NCI-H446 treated with DMSO at 0.1 percent for 48 hours (cell line): ENCODE data around the gene SH2D3A.

Experiments
- DNase-seq: peaks from one replicate; lab custom pipeline; 2025; lab: John Stamatoyannopoulos, UW

The SH2D3A gene

GRCh38 chr19:6736917-6737283 is 30.3 kb downstream of the SH2D3A start:
- DNase-seq = no peak

- DNase-seq = no peak
Measured at GRCh38 chr19:6736169-6736916, 30.9 kb downstream of the SH2D3A start.

GRCh38 chr19:6735181-6735911 is 31.9 kb downstream of the SH2D3A start:
- DNase-seq = no peak

GRCh38 chr19:6734096-6734696 is 33.0 kb downstream of the SH2D3A start:
- DNase-seq = no peak

GRCh38 chr19:6733338-6734095 is 33.7 kb downstream of the SH2D3A start:
- DNase-seq = no peak

- no peak for DNase-seq
Measured at GRCh38 chr19:6732803-6733337, 34.4 kb downstream of the SH2D3A start.

- no peak for DNase-seq
Measured at GRCh38 chr19:6731822-6732221, 35.4 kb downstream of the SH2D3A start.

GRCh38 chr19:6730941-6731670 is 36.1 kb downstream of the SH2D3A start:
- no peak for DNase-seq

- DNase-seq = no peak
Measured at GRCh38 chr19:6730153-6730804, 37.0 kb downstream of the SH2D3A start.

GRCh38 chr19:6729573-6730152 is 37.6 kb downstream of the SH2D3A start:
- DNase-seq = no peak

- no peak for DNase-seq
Measured at GRCh38 chr19:6728346-6728745, 38.9 kb downstream of the SH2D3A start.

- no peak for DNase-seq
Measured at GRCh38 chr19:6725513-6726231, 41.6 kb downstream of the SH2D3A start.

GRCh38 chr19:6724631-6725492 is 42.4 kb downstream of the SH2D3A start:
- no peak for DNase-seq

- no peak for DNase-seq
Measured at GRCh38 chr19:6723738-6724137, 43.5 kb downstream of the SH2D3A start.

GRCh38 chr19:6723108-6723618 is 44.1 kb downstream of the SH2D3A start:
- DNase-seq = no peak

GRCh38 chr19:6721773-6722172 is 45.5 kb downstream of the SH2D3A start:
- DNase-seq = no peak

- no peak for DNase-seq
Measured at GRCh38 chr19:6721138-6721474, 46.1 kb downstream of the SH2D3A start.

- DNase-seq = no peak
Measured at GRCh38 chr19:6720369-6721137, 46.7 kb downstream of the SH2D3A start, which contains the start of gene C3. TSS of gene C3 (minus strand) at chr19:6720650. CDS start at chr19:6720589, 61 bp downstream.
